HT1080 (cell line): ENCODE measurements around the gene CCNA1. TPM values are rescaled to one million over a fixed set of nuclear protein-coding genes. Genes with fewer than 3 reads are reported as not detected.

Experiments used
- DNase-seq: peaks from one replicate; pipeline ENCODE4 v3.0.0-alpha.2; 2015; ENCODE audit warnings: low read depth
- polyA plus RNA-seq, 2 experiments: library from polyadenylated mRNA; depleted of rRNA; stranded (reverse); fragments of >200 nt; gene quantifications; 2 replicates each; pipeline ENCODE4 v1.2.3, GENCODE V29; 2015
- total RNA-seq: library from RNA; depleted of rRNA; stranded (reverse); fragments of >200 nt; shearing (Covaris generic); gene quantifications from 2 replicates; pipeline ENCODE4 v1.2.3, GENCODE V29; 2014; rRNA removed

CCNA1 gene
- 0.03 and 0.18 TPM in 2 replicates for total RNA-seq
- 0.64 and 0.96 TPM in 2 replicates for polyA plus RNA-seq (2015; cell fraction: cytosol; rRNA removed)
- 0.56 and 0.77 TPM in 2 replicates for polyA plus RNA-seq (2015; cell fraction: nucleus; rRNA removed)

- no peak for DNase-seq
Measured at GRCh38 chr13:36432106-36432544, at the start of gene CCNA1. Gene CCNA1 (plus strand): TSS chr13:36432495. CDS start chr13:36433057, 562 bp downstream.

- peak; percentile 51 for DNase-seq
Measured at GRCh38 chr13:36385489-36385888, 46.8 kb upstream of the CCNA1 start.

- DNase-seq = peak; percentile 53
Measured at GRCh38 chr13:36395280-36395679, 37.0 kb upstream of the CCNA1 start.

- no peak for DNase-seq
Measured at GRCh38 chr13:36405151-36405550, 27.1 kb upstream of the CCNA1 start.

GRCh38 chr13:36412736-36413135, 19.6 kb upstream of the CCNA1 start:
- DNase-seq = no peak

GRCh38 chr13:36413161-36413560, 19.1 kb upstream of the CCNA1 start:
- no peak for DNase-seq

- no peak for DNase-seq
Measured at GRCh38 chr13:36414461-36414860, 17.8 kb upstream of the CCNA1 start.

- DNase-seq = no peak
Measured at GRCh38 chr13:36417331-36417730, 15.0 kb upstream of the CCNA1 start.

- DNase-seq = peak; percentile 91
Measured at GRCh38 chr13:36418022-36418805, 14.1 kb upstream of the CCNA1 start.

- peak; percentile 79 for DNase-seq
Measured at GRCh38 chr13:36420437-36420891, 11.8 kb upstream of the CCNA1 start.

- peak; percentile 85 for DNase-seq
Measured at GRCh38 chr13:36421447-36421846, 10.8 kb upstream of the CCNA1 start.

GRCh38 chr13:36428086-36428485, 4.2 kb upstream of the CCNA1 start:
- no peak for DNase-seq

GRCh38 chr13:36430247-36431203, 1.8 kb upstream of the CCNA1 start:
- no peak for DNase-seq

GRCh38 chr13:36431204-36432105, 840 bp upstream of the CCNA1 start:
- no peak for DNase-seq

GRCh38 chr13:36436811-36437210, 4.5 kb downstream of the CCNA1 start:
- no peak for DNase-seq

GRCh38 chr13:36438594-36439483, 6.5 kb downstream of the CCNA1 start:
- no peak for DNase-seq

- no peak for DNase-seq
Measured at GRCh38 chr13:36445278-36445677, 13.0 kb downstream of the CCNA1 start.

- DNase-seq = no peak
Measured at GRCh38 chr13:36445891-36446351, 13.6 kb downstream of the CCNA1 start.

GRCh38 chr13:36447501-36447900, 15.2 kb downstream of the CCNA1 start:
- DNase-seq = no peak

GRCh38 chr13:36450534-36450933, 18.2 kb downstream of the CCNA1 start:
- DNase-seq = no peak
